C4-2B (cell line): ENCODE data around the gene INPP5E.

Source experiments
- CTCF ChIP-seq: fragments of 450-650 bp; conservative IDR thresholded peaks from 2 replicates; pipeline ENCODE4 v1.5.1; 2017; ENCODE audit warnings: mild to moderate bottlenecking
- ZFX ChIP-seq: fragments of 450-650 bp; IDR thresholded peaks from 2 replicates; pipeline ENCODE4 v1.6.1; 2017

- TF ChIP-seq CTCF (no peak), ZFX (no peak)
Measured at GRCh38 chr9:136472640-136473353, 33.2 kb upstream of the INPP5E start.
